GM19035 (cell line): Measurements from ENCODE around the gene PPIF.
A peak's percentile ranks its signal among the peaks of the same experiment; 100 is the strongest.

Source experiments
- ATAC-seq: cut with Tn5 transposase; IDR thresholded peaks from one replicate; pipeline ENCODE4 v1.9.1; 2021; ENCODE audit not compliant: unreplicated experiment

The PPIF gene

DNA sequence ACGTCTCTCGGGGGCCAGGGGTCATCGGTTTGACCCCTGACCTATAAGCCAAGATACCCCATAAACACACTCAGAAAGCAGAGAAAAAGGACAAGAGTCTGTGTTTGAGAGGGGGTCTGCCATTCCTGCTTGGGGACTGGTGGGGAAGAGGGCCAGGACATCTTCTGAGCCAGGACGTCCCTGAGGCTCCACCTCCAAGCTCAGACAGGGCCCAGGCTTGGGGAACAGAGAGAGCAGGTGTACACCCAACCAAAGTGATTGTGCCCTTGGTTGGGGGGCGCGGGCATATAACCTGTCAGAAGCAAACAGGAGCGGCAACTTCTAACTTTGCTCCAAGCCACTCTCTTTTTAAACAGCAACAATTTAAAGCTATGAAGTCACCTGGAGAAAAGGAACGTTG, 33.9 kb upstream of the PPIF start:
- ATAC-seq = no peak

DNA sequence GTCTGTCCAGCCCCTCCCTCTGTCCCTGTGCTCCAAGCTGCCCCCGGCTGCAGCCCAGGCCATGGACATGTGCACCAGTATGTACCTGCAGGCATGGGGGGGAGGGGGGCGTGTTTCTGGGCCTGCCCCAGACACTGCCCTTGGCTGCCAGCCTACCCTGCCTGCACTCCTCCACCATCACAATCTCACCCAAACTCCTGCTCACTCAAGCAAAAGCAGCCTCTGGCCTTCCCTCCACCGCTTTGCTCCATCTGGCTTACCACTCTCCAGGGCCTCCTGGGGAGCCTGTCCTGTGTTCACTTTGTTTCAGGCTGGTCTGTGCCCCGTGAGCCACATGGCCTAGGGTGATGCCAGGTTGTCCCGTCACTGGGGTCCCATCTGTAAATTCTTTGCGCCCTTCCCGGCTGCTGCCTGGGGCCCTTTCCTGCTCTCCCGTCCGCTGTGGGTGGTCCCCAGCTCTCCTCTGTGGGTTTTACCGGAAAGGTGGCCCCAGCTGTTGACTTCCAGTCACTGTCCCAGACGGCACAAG, 33.3 kb upstream of the PPIF start:
- ATAC-seq = no peak

DNA sequence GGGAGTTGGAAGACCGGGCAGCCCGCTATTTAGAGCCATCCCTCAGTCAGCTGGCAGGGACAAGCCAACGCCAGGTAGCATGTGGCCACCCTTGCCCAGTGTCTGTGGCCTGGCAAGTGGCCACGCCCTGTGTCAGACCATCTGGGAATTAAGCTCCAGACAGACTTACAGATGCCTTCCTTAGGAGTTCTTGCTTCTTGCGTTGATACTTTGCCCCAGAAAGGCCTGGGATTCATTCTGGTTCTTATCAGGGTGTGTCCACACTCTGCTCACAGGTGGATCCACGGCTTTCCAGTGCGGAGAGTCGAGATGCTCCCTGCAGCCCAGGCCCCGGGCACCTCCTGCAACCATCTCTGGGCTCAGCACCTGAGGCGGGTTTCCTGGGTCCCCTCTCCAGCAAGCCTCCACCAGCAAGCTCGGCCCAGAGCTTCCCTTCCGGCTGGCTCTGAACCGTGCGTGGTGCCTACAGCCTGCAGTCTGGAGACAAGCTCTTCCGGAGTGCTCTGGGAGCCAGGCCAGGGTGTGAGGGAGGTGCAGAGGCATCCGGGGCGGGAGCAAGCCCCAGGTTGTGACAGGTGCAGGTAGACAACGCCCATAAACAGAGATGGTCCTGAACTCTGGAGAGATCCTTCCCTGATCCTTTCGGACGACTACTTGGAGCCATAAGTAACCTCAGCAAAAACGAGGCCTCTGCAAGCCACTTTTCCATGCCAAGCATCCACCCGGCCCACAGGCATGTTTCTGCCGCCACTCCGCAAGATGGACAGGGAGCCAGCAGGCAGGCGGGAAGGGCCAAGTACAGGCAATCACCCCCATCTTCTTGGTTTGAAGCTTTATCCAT, 32.3 kb upstream of the PPIF start:
- no peak for ATAC-seq

DNA sequence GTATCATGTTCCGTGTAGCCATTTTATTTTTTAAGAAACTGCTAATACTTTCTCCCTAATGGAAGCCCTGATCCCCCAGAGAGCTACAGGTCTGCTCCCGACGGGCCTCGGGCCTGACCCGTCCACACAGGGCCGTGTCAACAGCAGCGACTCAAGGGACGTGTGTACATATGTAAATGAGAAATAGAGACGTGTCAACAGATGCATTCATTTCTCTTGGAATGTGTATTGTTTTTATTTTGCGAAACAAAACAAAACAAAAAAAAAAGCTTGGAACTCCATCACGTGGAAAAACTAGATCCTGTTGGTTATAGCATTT, 31.7 kb upstream of the PPIF start:
- no peak for ATAC-seq

DNA sequence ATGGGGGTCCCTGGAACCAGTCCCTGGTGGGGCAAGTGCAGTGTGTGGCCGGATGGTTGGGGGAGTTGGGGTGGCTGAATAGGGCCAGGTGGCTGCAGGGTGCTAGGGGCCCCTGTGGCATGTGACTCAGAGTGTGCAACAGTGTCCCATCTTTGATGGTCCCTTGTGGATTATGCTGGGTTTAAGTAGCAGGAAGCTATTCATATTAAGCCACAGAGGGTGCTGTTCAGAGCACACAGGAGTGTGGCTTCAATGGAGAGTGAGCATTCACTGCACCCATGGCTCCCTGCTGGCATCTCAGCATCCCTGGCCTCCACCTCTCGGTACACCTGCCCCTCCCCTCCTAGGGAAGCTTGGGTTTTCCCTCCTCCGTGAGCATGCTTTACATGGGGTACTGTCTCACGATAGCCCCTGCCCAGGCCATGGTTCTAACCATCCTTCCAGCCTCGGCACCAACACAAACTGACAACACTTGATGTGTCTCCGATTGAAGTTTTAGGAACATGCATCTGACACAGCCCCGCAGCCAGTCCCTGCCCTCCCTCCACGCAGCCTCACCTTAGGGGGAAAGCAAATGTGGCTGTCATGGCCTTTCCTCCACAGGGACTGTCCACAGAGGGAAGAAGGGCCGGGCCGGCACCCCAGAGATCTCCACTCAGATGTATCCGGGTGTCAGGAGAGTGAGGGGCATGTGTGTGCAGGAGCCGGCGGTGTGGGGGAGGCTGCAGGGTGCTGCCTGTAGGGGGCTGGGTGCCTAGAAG, 30.4 kb upstream of the PPIF start:
- ATAC-seq = peak; percentile 56

DNA sequence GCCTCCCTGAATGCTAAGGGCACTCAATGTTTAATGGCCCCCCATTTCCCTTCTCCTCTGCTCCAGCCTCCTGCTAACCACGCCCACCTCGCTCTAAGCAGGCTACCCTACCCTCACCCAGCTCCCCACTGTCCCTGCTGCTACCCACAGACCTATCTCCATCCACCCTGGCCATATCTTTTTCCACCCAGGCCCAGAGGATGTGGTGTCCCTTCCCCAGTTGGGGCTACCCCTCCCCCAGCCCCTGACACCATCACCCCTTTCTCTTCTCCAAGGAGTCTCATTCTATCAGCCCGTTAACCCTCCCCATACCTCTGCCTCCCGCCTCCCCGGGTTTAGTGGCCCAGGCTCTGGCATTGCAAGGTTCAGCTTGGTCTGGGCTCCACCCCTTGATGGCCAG, 28.9 kb upstream of the PPIF start:
- no peak for ATAC-seq

DNA sequence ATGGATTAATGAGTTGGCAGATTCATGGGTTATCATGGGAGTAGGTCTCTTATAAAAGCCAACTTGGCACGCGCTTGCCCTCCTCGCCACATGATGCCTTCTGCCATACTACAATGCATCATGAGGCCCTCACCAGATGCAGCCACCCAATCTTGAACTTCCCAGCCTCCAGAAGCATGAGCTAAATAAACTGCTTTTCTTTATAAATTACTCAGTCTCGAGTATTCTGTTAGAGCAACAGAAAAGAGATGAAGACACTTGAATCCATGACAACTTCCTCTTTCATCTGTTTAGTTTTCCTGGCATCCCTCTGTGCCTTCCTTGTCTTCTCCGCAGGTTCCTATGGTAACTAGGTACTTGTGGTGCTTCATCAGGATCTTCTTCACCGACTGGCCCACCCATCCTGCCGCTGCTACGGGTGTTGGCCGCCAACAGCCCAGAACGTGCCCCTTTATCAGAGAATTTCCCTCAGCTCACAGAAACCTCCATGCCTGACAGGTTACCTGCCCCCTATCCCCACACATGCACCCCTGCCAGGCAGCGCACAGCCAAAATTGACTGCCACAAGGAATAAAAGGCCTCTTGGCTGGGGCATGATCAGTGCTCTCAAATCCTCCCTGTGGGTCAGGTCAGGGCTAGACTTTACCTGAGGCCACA, 28.0 kb upstream of the PPIF start:
- ATAC-seq = no peak

DNA sequence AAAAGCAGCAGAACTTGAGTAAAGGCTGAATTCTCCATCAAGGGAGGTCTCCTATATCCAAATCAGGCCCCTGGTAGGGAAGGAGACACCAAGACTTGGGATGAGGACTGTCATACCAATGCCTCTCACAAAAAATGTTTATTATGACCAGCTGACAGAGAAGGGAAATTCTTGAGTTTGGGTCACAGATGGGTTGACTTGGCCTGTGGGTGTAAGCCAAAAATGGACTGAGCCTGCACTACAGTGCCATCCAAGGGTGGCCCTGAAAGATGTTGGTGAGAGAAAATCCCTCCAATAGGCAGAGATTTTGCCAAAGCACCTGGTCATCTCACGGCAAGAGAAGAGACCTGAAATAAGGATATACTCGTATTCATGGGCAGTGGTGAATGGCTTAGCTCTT, 27.0 kb upstream of the PPIF start:
- ATAC-seq = no peak

DNA sequence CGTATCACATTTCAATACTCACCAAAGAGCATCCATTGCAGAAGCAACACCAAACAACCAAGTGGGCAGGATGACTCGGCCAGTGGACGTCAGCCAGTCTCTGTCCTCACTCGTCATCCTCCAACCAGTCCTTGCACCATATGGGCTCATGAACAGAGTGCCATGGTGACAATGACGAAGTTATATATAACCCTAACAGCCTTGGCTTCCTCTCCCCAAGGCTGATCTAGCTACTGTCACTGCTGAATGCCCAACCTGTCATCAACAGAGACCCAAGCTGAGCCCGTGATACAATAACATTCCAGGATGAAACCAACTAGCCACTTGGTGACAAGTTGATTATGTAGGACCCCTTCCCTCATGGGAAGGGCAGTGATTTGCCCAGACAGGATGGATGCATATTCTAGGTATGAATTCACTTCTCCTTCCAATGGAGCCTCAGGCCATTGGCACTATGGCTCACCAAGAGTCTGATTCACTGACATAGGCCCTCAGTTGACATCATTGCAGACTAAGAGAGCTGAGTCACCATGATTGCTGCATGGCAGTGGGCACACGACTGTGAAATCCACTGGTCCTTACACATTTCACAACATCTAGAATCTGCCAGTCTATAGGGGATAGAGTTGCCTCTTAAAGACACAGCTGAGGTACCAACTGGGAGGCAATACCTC, 26.3 kb upstream of the PPIF start:
- ATAC-seq = no peak

DNA sequence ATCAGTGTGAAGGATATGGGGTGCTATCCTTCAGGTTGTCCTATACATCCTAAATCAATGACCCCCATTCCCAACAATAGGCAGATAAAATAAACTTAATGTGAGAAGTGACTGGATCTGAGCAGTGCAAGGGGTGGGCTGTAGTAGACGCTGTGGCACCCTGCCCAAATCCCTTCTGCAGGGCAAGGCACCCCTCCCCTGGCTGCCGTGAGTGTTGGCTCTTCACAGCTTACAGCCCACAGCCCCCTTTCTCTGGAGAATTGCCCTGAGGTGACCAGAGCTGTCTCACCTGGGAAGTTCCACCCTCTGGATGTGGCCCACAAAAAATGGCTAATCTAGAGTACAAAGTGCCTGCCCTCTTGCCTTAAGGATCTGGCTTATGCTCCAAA, 25.8 kb upstream of the PPIF start:
- ATAC-seq = no peak

DNA sequence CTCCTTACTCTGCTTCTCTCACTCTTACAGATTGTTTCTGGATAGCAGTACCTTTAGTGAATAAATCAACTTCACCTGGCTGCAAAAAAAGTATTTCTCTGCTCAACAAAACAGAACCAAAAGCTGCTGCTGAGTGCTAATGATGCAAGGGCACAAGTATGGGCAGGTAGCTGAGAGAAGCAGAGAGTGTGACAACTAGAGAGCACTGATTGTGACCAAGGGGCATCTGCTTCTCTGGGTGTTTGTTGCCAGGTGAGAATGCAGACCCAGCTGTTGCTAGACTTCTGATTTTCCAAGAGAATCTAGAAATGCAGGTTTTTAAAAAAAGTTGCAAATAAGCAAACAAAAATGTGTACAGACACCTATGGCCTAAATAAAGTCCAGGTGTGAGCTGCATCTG, 25.3 kb upstream of the PPIF start:
- no peak for ATAC-seq

DNA sequence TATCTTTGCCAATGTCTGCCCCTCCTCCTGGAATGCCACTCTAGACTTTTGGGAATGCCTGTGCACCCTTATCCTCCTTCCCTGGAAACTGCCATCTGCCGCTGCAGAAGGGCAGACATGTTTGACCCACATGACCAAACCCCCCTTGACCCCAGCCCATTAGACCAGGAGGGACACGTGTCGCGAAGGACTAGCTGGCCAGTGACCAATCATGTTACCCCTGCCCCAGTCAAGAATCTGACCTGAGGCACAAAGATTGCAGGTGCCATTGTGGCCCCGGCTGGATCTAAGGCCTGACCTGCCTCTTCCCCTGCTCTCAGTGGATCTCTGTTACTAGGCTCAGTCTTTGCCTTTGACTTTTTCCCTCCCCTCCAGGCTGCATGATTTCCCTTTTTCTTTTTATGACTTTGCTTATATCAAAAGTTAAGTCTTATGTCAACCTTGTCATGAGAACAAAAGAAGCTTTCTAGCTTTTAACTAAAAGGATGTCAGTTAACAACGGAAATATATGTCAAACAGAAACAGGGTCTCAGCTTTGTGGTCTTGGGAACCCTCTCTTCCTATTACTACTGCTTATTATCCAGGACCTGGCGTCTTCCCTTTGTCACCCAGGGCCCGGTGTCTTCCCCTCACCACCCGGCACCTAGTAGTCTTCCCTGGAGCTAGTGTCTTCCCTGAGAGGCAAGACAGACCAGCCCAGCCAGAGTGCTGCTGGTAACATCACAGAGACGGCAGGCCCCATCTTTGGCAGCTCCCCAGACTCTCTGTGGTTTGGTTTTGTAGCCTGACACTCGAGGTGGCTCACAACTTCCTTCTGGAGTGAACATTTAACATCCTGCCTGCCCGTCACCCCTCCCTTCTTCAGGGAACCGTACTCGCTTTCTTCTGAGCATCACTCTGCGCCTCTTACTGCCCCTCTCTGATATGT, 24.4 kb upstream of the PPIF start:
- ATAC-seq = no peak

DNA sequence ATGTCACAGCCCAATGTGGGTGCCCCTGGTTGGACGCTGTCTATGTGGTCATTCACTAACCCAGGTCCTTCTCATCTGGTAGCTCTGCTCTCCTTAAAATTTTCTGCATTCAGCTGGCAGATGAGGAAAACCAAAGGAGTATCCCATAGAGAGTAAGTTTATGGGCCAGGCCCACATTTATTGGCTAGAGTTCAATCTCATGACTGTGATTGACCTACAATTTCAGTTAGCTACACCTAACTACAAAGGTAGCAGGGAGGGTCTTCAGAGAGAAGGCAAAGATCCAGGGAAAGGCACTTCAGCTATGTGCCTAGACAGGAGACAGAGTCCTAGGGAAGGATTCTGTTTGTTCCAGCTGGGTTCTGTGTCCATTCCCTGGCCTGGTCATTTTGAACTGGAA, 23.7 kb upstream of the PPIF start:
- ATAC-seq = no peak

DNA sequence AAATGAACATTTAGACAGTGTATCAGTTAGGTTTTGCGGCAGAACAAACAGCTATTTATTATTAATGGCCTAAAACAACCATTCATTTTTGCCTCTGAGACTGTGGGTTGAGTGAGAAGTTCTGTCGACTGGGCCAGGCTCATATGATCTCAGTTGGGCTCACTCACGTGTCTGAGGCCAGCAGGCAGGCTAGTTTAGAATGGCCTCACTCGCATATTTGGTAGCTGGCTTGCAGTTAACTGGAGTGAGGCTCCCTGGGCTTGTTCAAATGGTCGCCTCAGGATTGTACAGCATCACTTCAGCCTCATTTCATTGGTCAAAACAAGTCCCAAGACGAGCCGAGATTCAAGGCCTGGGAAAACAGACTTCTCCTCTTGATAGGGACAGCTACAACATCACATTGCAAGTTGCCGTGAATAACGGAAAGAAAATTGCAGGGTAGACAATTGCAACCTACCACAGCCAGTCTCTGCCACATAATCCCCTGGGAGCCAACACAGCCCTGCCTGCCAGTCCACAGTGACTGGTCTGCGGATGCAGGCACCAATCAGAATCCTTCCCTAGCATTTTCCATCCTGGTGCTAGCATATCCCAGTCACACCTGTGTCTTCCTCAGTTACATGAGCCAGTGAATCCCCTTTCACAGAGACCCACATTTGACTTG, 23.1 kb upstream of the PPIF start:
- no peak for ATAC-seq

DNA sequence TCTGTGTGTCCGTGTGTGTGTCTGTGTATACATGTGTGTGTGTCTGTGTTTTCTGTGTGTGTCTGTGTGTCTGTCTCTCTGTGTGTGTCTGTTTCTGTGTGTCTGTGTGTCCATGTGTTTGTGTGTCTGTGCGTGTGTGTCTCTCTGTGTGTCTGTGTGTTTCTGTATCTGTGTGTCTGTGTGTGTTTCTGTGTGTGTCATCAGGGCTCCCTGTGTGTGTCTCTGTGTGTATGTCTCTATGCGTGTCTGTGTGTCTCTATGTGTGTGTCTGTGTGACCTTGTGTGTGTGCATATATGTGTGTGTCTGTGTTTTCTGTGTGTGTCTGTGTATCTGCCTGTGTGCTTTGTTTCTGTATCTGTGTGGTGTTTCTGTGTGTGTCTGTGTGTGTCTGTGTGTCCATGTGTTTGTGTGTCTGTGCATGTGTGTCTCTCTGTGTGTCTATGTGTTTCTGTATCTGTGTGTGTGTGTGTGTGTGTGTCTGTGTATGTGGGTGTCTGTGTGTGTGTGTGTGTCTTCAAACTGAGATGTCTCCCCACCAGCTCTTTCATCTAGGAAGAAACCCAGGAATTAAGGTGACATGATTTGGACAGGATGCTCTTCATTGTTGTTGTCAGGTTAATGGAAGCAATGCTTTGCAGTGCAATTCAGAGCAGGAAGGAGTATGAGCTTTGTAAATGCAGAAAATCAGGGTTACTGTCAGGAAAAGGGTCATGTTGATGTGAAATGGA, 20.7 kb upstream of the PPIF start:
- ATAC-seq = no peak

DNA sequence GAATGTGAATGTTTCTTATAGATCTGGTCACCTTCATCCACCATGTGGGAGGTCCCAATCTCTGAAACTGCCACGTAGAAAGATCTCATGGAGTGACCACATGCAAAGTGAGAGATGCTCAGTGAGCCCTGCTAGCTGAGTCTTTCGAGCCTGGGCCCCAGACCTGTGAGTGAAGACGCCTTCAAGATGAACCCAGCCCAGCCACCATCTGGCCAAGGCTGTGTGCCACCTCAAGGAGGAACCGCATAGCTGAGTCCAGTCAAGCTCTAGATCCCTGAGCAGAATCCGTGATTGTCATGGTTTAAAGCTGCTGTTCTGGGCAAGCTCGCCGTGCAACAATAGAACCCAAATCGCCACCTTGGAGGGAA, 20.2 kb upstream of the PPIF start:
- ATAC-seq = peak; percentile 53

DNA sequence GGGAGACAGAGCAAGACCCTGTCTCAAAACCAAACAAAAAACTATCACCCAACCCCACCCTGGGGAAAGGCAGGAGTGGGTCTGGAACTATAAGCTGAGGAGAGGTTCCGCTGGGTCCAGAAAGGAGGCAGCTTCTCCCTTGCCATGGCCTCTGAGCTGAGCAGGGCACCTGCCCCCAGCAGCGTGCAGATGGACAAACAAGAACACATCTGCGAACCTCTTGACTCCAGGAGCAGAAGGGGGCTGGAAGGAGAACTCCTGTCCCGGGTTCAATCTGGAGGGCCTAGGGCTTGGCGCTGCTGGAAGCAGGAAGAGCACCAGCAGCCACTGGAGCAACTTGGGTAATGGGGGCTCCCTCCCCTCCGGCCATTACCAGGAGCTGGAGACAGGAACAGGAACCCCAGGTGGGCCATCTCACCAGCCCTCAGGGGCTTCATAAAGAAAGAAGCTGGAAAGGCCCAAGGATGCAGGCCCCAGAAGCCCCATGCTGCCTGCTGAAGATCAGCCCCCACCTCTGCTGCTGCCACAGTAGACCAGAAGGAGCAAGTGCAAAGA, 19.0 kb upstream of the PPIF start:
- ATAC-seq = no peak

DNA sequence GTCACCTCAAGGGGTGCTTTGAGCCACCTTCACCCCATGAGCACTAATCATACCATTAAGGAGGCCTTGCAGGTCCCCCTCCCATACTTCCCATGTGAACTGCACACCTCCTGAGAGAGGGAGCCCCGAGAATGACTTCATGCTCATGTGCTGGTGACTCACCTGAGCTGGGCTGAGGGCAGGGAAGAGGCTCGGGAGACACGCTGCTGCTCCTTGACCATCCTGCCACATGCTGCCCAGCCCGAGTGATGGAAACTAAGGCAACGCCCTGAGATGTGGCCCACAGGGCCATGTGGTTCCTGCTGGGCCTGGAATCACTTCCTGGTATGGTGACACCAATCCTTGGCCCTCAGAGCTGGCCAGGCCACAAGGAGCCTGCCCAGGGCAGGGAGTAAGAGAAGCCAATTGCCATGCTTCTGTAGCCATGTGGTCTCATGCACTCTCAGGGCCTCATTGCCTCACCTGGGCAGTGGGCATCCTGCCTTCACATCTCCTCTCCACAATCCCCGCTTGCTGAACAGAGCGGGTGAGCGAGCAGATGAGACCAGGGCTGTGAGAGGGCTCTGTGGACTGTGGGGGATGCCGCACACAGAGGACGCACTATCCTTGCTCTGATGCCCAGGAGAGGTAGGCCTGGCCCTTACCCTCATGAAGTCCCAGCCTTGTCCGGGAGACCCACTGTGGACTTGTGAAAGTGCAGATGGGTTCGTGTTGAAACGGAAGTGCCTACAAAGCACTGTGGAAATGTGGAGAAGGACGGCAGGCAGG, 18.3 kb upstream of the PPIF start:
- no peak for ATAC-seq
